ENCODE measurements around the gene OR3A1. TPM values are rescaled to one million over a fixed set of nuclear protein-coding genes. Genes with fewer than 3 reads are reported as not detected.
"Not testable (repeated sequence)": the region's sequence is repeated elsewhere in the genome, so short reads cannot be mapped to it uniquely, and the experiment has no call there.

Gene OR3A1
- total RNA-seq, 6 donors from 2014 or later: not detected

DNA sequence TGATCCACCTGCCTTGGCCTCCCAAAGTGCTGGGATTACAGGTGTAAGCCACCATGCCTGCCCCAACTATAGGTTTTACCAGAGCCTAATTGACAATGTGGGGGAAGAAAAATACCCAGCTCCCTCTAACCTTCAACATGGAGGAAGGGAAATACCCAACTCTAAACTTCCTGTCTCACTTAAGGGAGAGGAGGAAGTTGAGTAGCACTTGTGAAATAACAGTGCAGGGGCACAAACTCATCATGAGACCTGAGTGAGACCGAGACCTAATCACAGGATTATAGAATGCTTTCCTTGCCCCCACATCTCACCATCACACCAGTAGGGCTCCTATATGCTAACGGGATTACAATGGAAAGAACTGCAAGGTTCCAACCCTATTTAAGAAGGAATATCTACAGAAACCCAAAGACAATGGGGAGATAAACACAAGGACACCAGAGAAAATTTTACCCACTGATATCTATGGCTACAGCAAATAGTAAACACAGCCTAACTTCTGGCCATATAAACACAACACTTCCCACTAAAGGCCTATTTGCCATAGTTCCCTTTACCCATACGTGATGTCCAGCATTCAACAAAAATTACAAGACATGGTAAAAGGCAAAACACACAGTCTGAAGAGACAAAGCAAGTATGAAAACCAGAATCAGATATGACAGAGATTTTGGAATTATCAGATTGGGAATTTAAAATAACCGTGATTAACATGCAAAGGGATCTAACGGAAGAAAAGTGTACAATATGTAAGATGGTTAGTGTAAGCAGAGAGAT lies 26.9 kb downstream of the OR3A1 start:
- Histone ChIP-seq H3K4me1 (no peaks in the 10 kb centered on the region), H3K27me3 (no peaks in the 10 kb centered on the region), H3K4me3 (no peak overlapping the region), H3K27ac (no peak overlapping the region), H3K9me3 (peaks cover 0 to 8% (median 4%) of the 10 kb centered on the region in 4 donors), H3K36me3 (no peaks in the 10 kb centered on the region)
- WGBS, 2 donors: 85 to 87% methylated on average over 5 of the region's 5 CpGs
- DNase-seq: no peak
- ATAC-seq (ENCODE audit: low FRiP score in 2 of 2): no peak
- TF ChIP-seq POLR2AphosphoS5 (IDR thresholded peaks at IDR 0.05) (no peak), EP300 (IDR thresholded peaks at IDR 0.05) (no peak), POLR2A (IDR thresholded peaks at IDR 0.05) (no peak), CTCF (IDR thresholded peaks at IDR 0.05) (no peak)

- Histone ChIP-seq H3K9me3 (no peaks in the 10 kb centered on the region), H3K4me1 (no peaks in the 10 kb centered on the region), H3K27me3 (peaks cover 0 to 2% (median 0%) of the 10 kb centered on the region in 4 donors), H3K4me3 (no peak overlapping the region), H3K36me3 (no peaks in the 10 kb centered on the region), H3K27ac (no peak overlapping the region)
- TF ChIP-seq POLR2A (IDR thresholded peaks at IDR 0.05) (no peak), CTCF (IDR thresholded peaks at IDR 0.05) (no peak), EP300 (IDR thresholded peaks at IDR 0.05) (no peak), POLR2AphosphoS5 (IDR thresholded peaks at IDR 0.05) (no peak)
- ATAC-seq (ENCODE audit: low FRiP score in 2 of 2) (peak in 1 of 2 donors; percentile 53), DNase-seq (no peak)
- WGBS, 2 donors: 74 to 77% methylated on average over 13 of the region's 13 CpGs
These were observed 37.6 kb downstream of the OR3A1 start for GRCh38 chr17:3260600-3260999.

- Histone ChIP-seq H3K27ac (no peak overlapping the region), H3K9me3 (no peaks in the 10 kb centered on the region), H3K36me3 (no peaks in the 10 kb centered on the region), H3K4me1 (no peaks in the 10 kb centered on the region), H3K27me3 (peaks cover 0 to 2% (median 0%) of the 10 kb centered on the region in 4 donors), H3K4me3 (no peak overlapping the region)
- DNase-seq (no peak), ATAC-seq (ENCODE audit: low FRiP score in 2 of 2) (no peak)
- WGBS, 2 donors: 83 to 86% methylated on average over 1 of the region's 1 CpG
- TF ChIP-seq CTCF (IDR thresholded peaks at IDR 0.05) (no peak), EP300 (IDR thresholded peaks at IDR 0.05) (no peak), POLR2AphosphoS5 (IDR thresholded peaks at IDR 0.05) (no peak), POLR2A (IDR thresholded peaks at IDR 0.05) (no peak)
These were observed 38.0 kb downstream of the OR3A1 start for GRCh38 chr17:3260163-3260562.

DNA sequence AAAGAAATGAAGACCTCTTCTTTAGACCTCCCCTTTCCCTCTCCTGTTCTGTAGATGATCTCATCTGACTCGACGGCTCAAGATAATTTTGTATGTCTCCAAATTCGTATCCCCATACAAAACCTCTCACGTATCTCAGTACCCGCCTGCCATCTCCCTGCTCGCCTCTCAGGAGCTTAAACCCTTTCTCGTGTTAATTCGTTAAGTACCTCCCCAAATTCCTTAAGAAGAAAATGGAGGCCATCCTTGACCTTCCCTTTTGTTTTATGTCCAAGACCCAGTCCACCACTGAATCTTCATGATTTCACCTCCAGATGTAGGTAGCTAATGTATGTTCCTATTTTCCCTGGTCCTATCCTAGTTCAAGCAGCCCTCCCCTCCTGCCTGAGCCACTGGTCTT lies 41.6 kb downstream of the OR3A1 start:
- TF ChIP-seq EP300 (IDR thresholded peaks at IDR 0.05): no peak
- no peak for TF ChIP-seq POLR2AphosphoS5 (IDR thresholded peaks at IDR 0.05)
- 88 to 89% methylated on average over 8 of the region's 8 CpGs for WGBS, 2 donors
- Histone ChIP-seq H3K4me1 (no peaks in the 10 kb centered on the region), H3K4me3 (no peak overlapping the region), H3K36me3 (no peaks in the 10 kb centered on the region), H3K27me3 (peaks cover 0 to 2% (median 0%) of the 10 kb centered on the region in 4 donors), H3K27ac (no peak overlapping the region), H3K9me3 (no peaks in the 10 kb centered on the region)
- ATAC-seq (ENCODE audit: low FRiP score in 2 of 2) (no peak), DNase-seq (no peak)

DNA sequence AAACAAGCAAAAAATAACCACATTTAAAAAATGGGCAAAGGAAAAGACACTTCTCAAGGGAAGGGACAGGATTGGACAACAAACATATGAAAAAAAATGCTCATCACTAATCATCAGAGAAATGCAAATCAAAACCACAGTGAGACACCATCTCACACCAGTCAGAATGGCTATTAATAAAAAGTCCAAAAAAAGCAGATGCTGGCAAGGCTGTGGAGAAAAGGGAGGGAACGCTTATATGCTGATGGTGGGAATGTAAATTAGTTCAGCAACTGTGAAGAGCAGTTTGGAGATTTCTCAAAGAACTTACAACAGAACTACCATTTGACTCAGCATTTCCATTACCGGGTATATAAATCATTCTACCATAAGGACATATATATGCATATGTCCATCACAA lies 49.1 kb downstream of the OR3A1 start:
- H3K4me3 ChIP-seq; ATAC-seq (ENCODE audit: low FRiP score in 2 of 2); H3K27ac ChIP-seq; H3K9me3 ChIP-seq; H3K36me3 ChIP-seq; H3K4me1 ChIP-seq; H3K27me3 ChIP-seq; DNase-seq: not testable (repeated sequence)
- WGBS, 2 donors: 80% methylated on average over 1 of the region's 2 CpGs; no CpG with 5 or more reads in 1 of the 2 donors

DNA sequence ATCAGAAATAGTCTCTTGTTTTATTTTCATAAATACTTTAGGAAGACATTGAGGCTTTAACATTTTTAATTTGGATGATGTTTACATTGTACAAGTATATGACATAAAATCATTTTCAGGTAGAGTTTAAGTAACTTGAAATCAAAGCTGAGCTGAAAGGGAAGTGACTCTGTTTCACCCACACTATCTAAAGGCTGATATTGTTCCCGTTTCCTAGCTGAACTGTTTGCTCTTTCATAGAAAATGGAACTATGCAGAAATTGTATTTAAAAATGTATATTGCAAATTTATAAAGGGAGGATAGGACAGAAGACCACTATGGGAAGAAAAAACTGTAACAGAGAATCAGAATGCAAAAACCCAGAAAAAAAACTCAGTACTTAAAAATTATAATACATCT lies 53.3 kb downstream of the OR3A1 start:
- not testable (repeated sequence) for H3K4me3 ChIP-seq; H3K27me3 ChIP-seq; H3K4me1 ChIP-seq; H3K36me3 ChIP-seq; DNase-seq; ATAC-seq (ENCODE audit: low FRiP score in 2 of 2); H3K9me3 ChIP-seq; H3K27ac ChIP-seq
- 9 to 26% methylated on average over 1 of the region's 1 CpG for WGBS, 2 donors

- not testable (repeated sequence) for DNase-seq; H3K9me3 ChIP-seq; ATAC-seq (ENCODE audit: low FRiP score in 2 of 2); H3K4me1 ChIP-seq; H3K27me3 ChIP-seq; H3K27ac ChIP-seq; H3K36me3 ChIP-seq; H3K4me3 ChIP-seq
- WGBS, 2 donors: 78 to 88% methylated on average over 1 of the region's 1 CpG
These were observed 57.1 kb downstream of the OR3A1 start for GRCh38 chr17:3241044-3241443.
